Measurements from ENCODE around the gene SH3BP5. TPM values are rescaled to one million over a fixed set of nuclear protein-coding genes. Genes with fewer than 3 reads are reported as not detected.
A peak's percentile ranks its signal among the peaks of the same experiment; 100 is the strongest.

Gene SH3BP5
- total and polyA plus RNA-seq, 4 donors = 50.3 to 76.6 (median 67.3) TPM

DNA sequence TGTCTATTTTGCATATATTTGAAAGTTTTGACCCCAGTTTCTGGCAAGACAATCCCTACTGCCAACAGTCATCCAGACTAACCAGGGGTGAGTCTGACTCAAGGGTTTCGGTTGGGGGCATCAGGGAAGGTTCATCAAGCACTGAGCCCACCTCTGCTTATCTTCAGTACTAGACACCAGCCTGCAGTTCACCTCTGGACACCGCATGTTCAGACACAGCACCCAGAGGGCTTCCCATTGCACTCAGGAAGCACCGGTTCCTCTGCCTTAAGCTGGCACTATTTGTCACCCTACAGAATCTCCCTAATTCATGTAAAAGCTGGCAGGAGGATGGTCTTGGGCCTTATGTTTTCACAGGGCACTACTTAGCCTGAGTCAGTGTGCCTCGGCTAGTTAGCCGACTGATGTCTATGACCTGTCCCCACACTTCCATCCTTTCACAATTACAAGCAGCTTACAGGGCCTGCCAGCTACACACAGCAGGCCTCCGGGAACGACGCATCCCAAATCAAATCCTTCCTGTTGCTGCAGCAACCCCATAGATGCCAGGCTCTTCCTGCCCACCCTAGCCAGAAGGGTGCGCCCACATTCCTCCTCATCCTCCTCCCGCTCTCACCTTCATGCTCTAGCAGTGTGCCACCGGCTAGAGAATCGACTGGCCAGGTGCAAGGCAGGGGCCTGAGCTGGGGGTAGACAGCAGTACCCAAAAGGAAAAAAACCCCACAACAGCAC, 52.5 kb downstream of the SH3BP5 start:
- 77 to 84% methylated on average over 12 of the region's 12 CpGs for WGBS, 2 donors
- peak overlapping the region in 1 of 2 donors; percentile 10 for H3K27ac ChIP-seq (ENCODE audit: low read depth in 1 of 2, low read length in 1 of 2)
- H3K9ac ChIP-seq (ENCODE audit: insufficient read depth in 1 of 2, low read length in 2 of 2) = no peak overlapping the region
- no peaks in the 10 kb centered on the region for H3K36me3 ChIP-seq (ENCODE audit: control insufficient read depth in 4 of 4, insufficient read depth in 4 of 4, low read length in 4 of 4)
- H3K4me1 ChIP-seq (ENCODE audit: control insufficient read depth in 5 of 5, insufficient read depth in 5 of 5, low read length in 5 of 5) = peaks cover 0 to 12% (median 0%) of the 10 kb centered on the region in 5 donors
- no peak overlapping the region for H3K4me3 ChIP-seq
- H3K27me3 ChIP-seq (ENCODE audit: control insufficient read depth in 3 of 3, insufficient read depth in 3 of 3, low read length in 2 of 3) = no peaks in the 10 kb centered on the region
- TF ChIP-seq, protein P1, sequence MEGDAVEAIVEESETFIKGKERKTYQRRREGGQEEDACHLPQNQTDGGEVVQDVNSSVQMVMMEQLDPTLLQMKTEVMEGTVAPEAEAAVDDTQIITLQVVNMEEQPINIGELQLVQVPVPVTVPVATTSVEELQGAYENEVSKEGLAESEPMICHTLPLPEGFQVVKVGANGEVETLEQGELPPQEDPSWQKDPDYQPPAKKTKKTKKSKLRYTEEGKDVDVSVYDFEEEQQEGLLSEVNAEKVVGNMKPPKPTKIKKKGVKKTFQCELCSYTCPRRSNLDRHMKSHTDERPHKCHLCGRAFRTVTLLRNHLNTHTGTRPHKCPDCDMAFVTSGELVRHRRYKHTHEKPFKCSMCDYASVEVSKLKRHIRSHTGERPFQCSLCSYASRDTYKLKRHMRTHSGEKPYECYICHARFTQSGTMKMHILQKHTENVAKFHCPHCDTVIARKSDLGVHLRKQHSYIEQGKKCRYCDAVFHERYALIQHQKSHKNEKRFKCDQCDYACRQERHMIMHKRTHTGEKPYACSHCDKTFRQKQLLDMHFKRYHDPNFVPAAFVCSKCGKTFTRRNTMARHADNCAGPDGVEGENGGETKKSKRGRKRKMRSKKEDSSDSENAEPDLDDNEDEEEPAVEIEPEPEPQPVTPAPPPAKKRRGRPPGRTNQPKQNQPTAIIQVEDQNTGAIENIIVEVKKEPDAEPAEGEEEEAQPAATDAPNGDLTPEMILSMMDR (IDR thresholded peaks at IDR 0.05; ENCODE audit: control extremely low read depth, extremely low read depth) = no peak
- peaks cover 0 to 2% (median 0%) of the 10 kb centered on the region in 4 donors for H3K9me3 ChIP-seq (ENCODE audit: control insufficient read depth in 4 of 4, insufficient read depth in 3 of 4, low read length in 3 of 4)
- no peak for DNase-seq
- no peak for ATAC-seq (ENCODE audit: insufficient read depth, low FRiP score)

DNA sequence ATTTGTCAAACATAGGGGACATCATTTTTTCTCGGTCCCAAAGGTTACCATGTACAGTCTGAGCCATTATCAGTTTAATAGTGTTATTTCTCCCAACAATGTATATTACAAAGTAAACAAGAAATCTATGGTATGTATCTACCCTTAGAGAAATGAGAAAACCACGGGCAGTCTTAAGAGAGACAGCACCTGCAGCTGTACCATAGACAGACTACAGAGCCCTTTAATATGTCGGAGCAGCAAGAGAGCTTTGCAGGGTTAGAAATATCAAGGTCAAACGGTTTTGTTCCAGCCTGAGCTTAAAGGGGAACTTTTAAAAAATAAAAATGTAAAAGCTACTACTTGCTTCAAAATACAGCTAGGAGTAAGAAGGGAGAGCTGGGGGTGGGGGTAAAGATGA, 53.2 kb downstream of the SH3BP5 start:
- Histone ChIP-seq H3K4me1 (ENCODE audit: control insufficient read depth in 5 of 5, insufficient read depth in 5 of 5, low read length in 5 of 5) (peaks cover 0 to 11% (median 0%) of the 10 kb centered on the region in 5 donors), H3K27ac (ENCODE audit: low read depth in 1 of 2, low read length in 1 of 2) (no peak overlapping the region)
- 78 to 82% methylated on average over 4 of the region's 4 CpGs for WGBS, 2 donors

DNA sequence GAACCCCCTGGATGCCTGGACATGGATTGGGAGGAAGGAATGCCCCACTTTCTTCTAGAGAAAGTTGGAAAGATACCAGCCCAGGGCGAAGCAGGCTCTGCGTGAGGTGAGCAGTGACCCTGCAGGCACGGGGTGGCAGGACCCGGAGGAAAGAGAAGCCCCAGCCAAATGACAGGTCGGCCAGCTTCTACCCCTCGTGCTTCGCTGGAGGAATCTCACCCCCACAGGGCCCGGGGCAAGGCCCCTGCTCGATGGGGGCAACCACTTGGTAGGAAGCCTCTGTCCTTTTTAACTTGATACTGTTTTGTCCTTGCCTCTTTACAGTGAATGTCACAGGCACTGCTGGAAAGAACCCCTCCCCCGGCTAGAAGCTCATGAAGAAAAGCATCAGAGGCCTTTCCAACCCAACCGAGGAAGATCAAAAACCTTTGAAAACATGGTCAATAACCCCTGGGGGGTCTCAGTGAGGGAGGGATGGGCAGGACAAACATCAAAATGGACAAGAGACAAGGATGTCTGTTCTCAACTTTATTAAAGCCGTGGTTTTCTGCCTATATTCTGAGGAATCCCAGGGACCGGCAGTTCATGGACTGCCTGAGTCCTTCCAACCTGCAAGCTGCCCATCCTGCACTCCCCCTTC, 54.4 kb downstream of the SH3BP5 start:
- peaks cover 0 to 10% (median 0%) of the 10 kb centered on the region in 5 donors for H3K4me1 ChIP-seq (ENCODE audit: control insufficient read depth in 5 of 5, insufficient read depth in 5 of 5, low read length in 5 of 5)
- H3K36me3 ChIP-seq (ENCODE audit: control insufficient read depth in 4 of 4, insufficient read depth in 4 of 4, low read length in 4 of 4) = no peaks in the 10 kb centered on the region
- no peak overlapping the region for H3K9ac ChIP-seq (ENCODE audit: insufficient read depth in 1 of 2, low read length in 2 of 2)
- ATAC-seq (ENCODE audit: insufficient read depth, low FRiP score) (no peak), DNase-seq (no peak)
- H3K4me3 ChIP-seq = no peak overlapping the region
- H3K27ac ChIP-seq (ENCODE audit: low read depth in 1 of 2, low read length in 1 of 2) = no peak overlapping the region
- H3K9me3 ChIP-seq (ENCODE audit: control insufficient read depth in 4 of 4, insufficient read depth in 3 of 4, low read length in 3 of 4) = peaks cover 0 to 2% (median 0%) of the 10 kb centered on the region in 4 donors
- 87 to 88% methylated on average over 13 of the region's 13 CpGs for WGBS, 2 donors
- no peaks in the 10 kb centered on the region for H3K27me3 ChIP-seq (ENCODE audit: control insufficient read depth in 3 of 3, insufficient read depth in 3 of 3, low read length in 2 of 3)
- TF ChIP-seq, protein P1 (IDR thresholded peaks at IDR 0.05; ENCODE audit: control extremely low read depth, extremely low read depth) = no peak

More for the DNA sequence above, 53.2 kb downstream of the SH3BP5 start:
- H3K36me3 ChIP-seq (ENCODE audit: control insufficient read depth in 4 of 4, insufficient read depth in 4 of 4, low read length in 4 of 4) = no peaks in the 10 kb centered on the region
- peaks cover 0 to 2% (median 0%) of the 10 kb centered on the region in 4 donors for H3K9me3 ChIP-seq (ENCODE audit: control insufficient read depth in 4 of 4, insufficient read depth in 3 of 4, low read length in 3 of 4)
- DNase-seq = no peak
- no peak for ATAC-seq (ENCODE audit: insufficient read depth, low FRiP score)
- no peaks in the 10 kb centered on the region for H3K27me3 ChIP-seq (ENCODE audit: control insufficient read depth in 3 of 3, insufficient read depth in 3 of 3, low read length in 2 of 3)
- TF ChIP-seq, protein P1 (IDR thresholded peaks at IDR 0.05; ENCODE audit: control extremely low read depth, extremely low read depth) = no peak
- no peak overlapping the region for H3K4me3 ChIP-seq
- no peak overlapping the region for H3K9ac ChIP-seq (ENCODE audit: insufficient read depth in 1 of 2, low read length in 2 of 2)
